ENCODE results near the gene PLEKHG4B. TPM values are rescaled to one million over a fixed set of nuclear protein-coding genes. Genes with fewer than 3 reads are reported as not detected.
"Not testable (repeated sequence)": the region's sequence is repeated elsewhere in the genome, so short reads cannot be mapped to it uniquely, and the experiment has no call there.

Gene PLEKHG4B
- total RNA-seq, 1 donor from 2014 or later = 0.03 TPM

GRCh38 chr5:194603-195209 is 102.7 kb downstream of the PLEKHG4B start:
- intact Hi-C loops (cut with DNase I) = no loop called here
- peak; percentile 74 for DNase-seq (ENCODE audit: low spot score)

- peak; percentile 71 for DNase-seq (ENCODE audit: low spot score)
- intact Hi-C loops (cut with DNase I) = no loop called here
These were observed 103.6 kb downstream of the PLEKHG4B start for GRCh38 chr5:195401-196160.

GRCh38 chr5:196350-196749 is 104.4 kb downstream of the PLEKHG4B start:
- intact Hi-C loops (cut with DNase I) = no loop called here
- DNase-seq (ENCODE audit: low spot score) = no peak

- DNase-seq (ENCODE audit: low spot score); intact Hi-C loops (cut with DNase I): not testable (repeated sequence)
These were observed 105.1 kb downstream of the PLEKHG4B start for GRCh38 chr5:197031-197430.

- no peak for DNase-seq (ENCODE audit: low spot score)
- intact Hi-C loops (cut with DNase I) = no loop called here
These were observed 106.0 kb downstream of the PLEKHG4B start for GRCh38 chr5:197892-198489.

- intact Hi-C loops (cut with DNase I) = no loop called here
These were observed 106.7 kb downstream of the PLEKHG4B start for GRCh38 chr5:198516-199196.

GRCh38 chr5:199197-199949 is 107.4 kb downstream of the PLEKHG4B start:
- DNase-seq (ENCODE audit: low spot score) = no peak
- intact Hi-C loops (cut with DNase I) = no loop called here

More at GRCh38 chr5:198516-199196, 106.7 kb downstream of the PLEKHG4B start:
- DNase-seq (ENCODE audit: low spot score) = no peak

GRCh38 chr5:199950-200645 is 108.1 kb downstream of the PLEKHG4B start:
- intact Hi-C loops (cut with DNase I) = no loop called here
- DNase-seq (ENCODE audit: low spot score) = no peak

GRCh38 chr5:200985-201384 is 109.0 kb downstream of the PLEKHG4B start:
- intact Hi-C loops (cut with DNase I) = no loop called here
- DNase-seq (ENCODE audit: low spot score) = no peak

GRCh38 chr5:201672-202071 is 109.7 kb downstream of the PLEKHG4B start:
- DNase-seq (ENCODE audit: low spot score) = no peak
- intact Hi-C loops (cut with DNase I) = no loop called here

- DNase-seq (ENCODE audit: low spot score) = no peak
- intact Hi-C loops (cut with DNase I) = no loop called here
These were observed 111.4 kb downstream of the PLEKHG4B start for GRCh38 chr5:203246-203930.

GRCh38 chr5:204001-204400 is 112.0 kb downstream of the PLEKHG4B start:
- no peak for DNase-seq (ENCODE audit: low spot score)
- intact Hi-C loops (cut with DNase I) = no loop called here

GRCh38 chr5:204462-204861 is 112.5 kb downstream of the PLEKHG4B start:
- intact Hi-C loops (cut with DNase I) = no loop called here
- DNase-seq (ENCODE audit: low spot score) = no peak

- no peak for DNase-seq (ENCODE audit: low spot score)
- intact Hi-C loops (cut with DNase I) = no loop called here
These were observed 113.2 kb downstream of the PLEKHG4B start for GRCh38 chr5:204966-205670.

GRCh38 chr5:206406-206805 is 114.4 kb downstream of the PLEKHG4B start:
- intact Hi-C loops (cut with DNase I) = loop anchor here (1.0 kb wide), 1 partner anchor 15 kb away; the partner anchor contains the start of gene LRRC14B
- DNase-seq (ENCODE audit: low spot score) = no peak

- DNase-seq (ENCODE audit: low spot score) = no peak
- intact Hi-C loops (cut with DNase I) = loop anchor here (1.0 kb wide), 1 partner anchor 16 kb away; the partner anchor contains the start of gene LRRC14B
These were observed 115.1 kb downstream of the PLEKHG4B start for GRCh38 chr5:206927-207536.

GRCh38 chr5:207599-207998 is 115.6 kb downstream of the PLEKHG4B start:
- intact Hi-C loops (cut with DNase I) = no loop called here

More at GRCh38 chr5:207599-207998, 115.6 kb downstream of the PLEKHG4B start:
- DNase-seq (ENCODE audit: low spot score) = no peak
